Lower leg skin (tissue), 3 donors: ENCODE results near the gene PRRG2.

Experiments used
- POLR2A ChIP-seq, 2 donors: fragments of 450-650 bp; IDR thresholded peaks; one replicate each; pipeline ENCODE4 v1.6.1; 2016 to 2017; ENCODE audit warnings: antibody characterized with exemption in 2 of 2, mild to moderate bottlenecking in 1 of 2, moderate library complexity in 1 of 2
- TF ChIP-seq, protein P1 (sequence below), 3 donors: fragments of 450-650 bp; IDR thresholded peaks; one replicate each; pipeline ENCODE4 v1.5.1; 2016; ENCODE audit warnings: antibody characterized with exemption in 3 of 3, mild to moderate bottlenecking in 3 of 3, moderate library complexity in 2 of 3

DNA sequence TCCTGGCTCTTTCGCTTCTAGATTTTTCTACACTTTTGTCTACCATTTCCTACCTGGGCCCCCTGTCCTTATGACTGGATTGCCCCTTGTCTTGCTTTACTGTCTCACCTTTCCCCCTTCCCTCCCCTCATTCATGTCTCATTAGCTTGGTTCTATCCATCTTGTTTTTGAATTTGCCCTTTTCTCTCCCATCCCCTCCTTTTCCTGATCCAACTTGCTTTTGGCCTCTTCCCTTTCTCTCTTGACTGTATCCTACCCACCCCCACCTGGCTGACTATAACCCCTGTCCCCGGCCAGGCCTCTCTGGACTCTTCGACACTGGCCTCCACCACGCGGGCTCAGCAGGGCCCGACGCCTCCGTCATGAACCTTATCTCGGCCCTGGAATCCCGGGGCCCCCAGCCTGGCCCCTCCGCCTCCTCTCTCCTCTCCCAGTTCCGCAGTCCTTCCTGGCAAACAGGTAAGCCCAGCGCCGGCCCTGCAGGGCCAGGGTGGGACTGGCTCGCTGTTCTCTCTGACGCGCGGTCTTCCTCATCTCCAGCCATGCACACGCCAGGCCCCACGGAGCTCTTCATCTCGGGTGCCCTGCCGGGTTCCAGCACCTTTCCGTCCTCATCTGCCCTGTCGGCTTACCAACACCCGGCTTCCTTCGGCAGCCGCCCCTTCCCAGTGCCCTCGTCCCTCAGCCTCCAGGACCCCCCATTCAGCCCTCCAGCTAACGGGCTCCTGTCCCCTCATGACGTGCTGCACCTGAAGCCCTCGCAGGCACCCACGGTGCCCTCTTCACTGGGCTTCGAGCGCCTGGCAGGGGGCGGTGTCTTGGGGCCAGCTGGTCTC, 13.3 kb downstream of the PRRG2 start:
- TF ChIP-seq, protein P1, sequence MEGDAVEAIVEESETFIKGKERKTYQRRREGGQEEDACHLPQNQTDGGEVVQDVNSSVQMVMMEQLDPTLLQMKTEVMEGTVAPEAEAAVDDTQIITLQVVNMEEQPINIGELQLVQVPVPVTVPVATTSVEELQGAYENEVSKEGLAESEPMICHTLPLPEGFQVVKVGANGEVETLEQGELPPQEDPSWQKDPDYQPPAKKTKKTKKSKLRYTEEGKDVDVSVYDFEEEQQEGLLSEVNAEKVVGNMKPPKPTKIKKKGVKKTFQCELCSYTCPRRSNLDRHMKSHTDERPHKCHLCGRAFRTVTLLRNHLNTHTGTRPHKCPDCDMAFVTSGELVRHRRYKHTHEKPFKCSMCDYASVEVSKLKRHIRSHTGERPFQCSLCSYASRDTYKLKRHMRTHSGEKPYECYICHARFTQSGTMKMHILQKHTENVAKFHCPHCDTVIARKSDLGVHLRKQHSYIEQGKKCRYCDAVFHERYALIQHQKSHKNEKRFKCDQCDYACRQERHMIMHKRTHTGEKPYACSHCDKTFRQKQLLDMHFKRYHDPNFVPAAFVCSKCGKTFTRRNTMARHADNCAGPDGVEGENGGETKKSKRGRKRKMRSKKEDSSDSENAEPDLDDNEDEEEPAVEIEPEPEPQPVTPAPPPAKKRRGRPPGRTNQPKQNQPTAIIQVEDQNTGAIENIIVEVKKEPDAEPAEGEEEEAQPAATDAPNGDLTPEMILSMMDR (IDR thresholded peaks at IDR 0.05) = no peak
- no peak for TF ChIP-seq POLR2A (IDR thresholded peaks at IDR 0.05)
